Activated T-cell treated with anti-CD3 and anti-CD28 coated beads, Interleukin-2, amount 50 U/mL, for 48 hours (primary cell): Measurements from ENCODE around the gene CYFIP1.

Source experiments
- DNase-seq, 2 experiments: peaks; one replicate each; pipeline ENCODE4 v3.0.0-alpha.2; 2020

The CYFIP1 gene

DNA sequence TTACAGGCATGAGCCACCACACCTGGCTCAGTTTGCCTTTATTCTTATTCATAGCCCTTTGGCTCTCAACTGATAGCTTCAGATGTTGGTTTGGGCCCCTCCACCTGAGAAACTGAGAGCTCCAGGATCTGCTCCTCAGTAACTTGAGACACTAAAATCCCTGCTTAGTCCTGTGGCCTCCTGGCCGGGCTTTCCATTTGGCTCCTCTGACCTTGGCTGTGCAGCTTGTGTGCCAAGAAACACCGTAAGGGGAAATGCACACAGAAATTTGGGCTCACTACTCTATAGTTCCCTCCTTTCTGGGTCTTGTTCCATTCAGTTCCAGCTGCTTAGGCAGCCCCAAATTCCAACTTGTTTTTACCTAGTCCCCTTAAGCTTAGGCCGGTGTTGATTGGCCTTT, 116.8 kb downstream of the CYFIP1 start:
- no peak for DNase-seq

DNA sequence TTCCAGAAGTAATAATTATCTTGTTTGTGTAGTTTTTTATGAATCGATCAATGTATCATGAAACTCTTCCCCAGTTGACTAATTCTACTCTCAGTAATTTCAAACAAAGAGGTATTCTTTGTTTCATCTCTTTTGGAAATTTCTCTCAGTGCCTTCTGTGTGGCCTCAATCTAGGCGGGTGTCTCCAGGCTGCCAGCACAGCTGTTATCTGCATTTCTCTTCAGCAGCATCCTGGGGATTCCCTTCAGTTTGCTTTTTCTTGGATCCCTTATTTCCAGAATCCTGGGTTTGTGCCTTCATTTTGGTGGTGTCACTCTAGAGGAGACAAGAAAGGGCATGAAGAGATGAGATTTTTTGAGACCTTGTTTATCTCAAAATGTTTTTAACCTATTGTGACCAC, 119.0 kb downstream of the CYFIP1 start:
- no peak for DNase-seq

DNA sequence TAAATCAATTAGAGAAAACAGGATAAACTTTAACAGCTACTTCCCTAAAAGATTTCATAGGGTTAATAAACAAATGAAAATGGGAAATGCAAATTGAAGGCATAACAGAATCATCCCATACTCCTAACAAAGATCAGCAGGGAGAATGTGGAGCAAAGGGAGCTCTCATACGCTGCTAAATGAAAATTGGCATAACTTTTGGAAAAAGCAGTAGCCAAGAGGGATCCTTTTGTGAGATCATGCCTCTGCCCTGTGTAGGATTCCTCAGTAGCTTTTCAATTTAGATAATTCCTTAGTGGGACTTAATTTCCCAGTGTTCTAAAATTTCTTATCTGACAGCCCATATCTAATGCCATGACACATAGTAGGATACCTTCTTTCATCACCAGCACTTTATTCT, 123.5 kb downstream of the CYFIP1 start:
- no peak for DNase-seq

DNA sequence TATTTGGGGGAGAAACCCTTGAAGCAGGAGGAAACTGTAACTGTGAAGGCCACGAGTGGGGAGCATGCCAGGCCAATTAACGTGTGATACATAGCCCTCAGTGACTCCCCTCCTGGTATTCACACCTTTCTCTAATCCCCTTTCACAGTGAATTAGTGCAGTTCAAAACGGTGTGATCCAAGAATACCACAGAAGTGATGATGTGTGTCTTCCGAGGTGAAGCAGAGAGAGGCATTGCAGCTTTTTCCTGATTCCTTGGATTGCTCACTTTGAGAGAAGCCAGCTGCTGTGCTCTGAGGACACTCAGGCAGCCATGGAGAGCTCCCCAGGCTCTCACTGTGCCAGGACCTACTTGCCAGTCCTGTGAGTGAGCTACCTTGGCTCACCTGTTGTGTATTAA, 124.4 kb downstream of the CYFIP1 start:
- DNase-seq = no peak

DNA sequence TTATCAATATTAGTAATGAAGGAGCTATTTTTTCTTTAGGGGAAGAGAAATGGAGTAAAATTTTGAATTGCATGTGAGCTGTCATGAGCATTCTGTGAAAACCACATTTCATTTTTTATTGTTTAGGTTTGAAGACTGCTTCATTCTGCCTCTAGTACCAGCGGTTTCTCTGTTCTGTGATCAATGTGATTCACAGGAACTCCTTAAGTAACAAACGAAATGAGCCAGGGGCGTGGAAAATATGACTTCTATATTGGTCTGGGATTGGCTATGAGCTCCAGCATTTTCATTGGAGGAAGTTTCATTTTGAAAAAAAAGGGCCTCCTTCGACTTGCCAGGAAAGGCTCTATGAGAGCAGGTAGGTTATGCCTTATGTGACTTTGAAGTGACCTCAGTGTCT, 128.7 kb downstream of the CYFIP1 start:
- DNase-seq = no peak

DNA sequence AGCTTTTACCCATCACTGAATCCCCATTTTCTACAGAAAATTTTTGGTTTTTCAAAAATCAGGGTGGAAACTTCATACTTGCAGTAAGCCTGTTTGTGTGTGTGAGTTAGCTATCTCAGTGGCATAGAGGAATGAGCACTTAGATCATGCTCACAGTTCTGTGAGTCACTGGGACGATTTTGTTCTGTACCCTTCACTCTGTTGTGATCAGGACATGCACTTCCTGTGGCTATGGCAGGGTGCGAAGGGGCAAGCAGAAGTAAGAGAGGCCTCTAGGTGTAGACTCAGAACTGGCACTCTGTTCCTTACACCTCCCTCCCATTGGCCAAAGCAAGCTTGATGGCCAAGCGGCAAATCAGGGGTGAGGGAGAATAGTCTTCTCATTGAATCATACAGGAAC, 130.1 kb downstream of the CYFIP1 start:
- no peak for DNase-seq

DNA sequence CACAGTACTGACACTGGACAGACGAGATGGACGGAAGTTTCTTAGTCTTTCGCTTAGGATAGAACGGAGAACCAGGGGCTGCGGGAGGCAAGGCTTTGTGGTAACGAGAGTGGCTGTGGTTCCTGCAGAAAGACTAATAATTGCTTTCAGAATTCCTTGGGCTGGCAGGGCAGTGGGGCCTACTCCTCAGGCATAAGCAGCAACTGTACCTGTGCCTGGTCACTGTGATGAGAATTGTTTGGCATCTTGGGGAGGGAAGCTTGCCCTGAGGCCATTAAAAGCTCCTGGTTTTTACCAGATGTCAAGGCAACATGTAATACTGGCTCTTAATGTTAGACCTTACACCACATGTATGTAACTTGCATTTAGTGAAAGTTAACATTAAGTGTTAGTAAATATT, 134.1 kb downstream of the CYFIP1 start:
- no peak for DNase-seq

DNA sequence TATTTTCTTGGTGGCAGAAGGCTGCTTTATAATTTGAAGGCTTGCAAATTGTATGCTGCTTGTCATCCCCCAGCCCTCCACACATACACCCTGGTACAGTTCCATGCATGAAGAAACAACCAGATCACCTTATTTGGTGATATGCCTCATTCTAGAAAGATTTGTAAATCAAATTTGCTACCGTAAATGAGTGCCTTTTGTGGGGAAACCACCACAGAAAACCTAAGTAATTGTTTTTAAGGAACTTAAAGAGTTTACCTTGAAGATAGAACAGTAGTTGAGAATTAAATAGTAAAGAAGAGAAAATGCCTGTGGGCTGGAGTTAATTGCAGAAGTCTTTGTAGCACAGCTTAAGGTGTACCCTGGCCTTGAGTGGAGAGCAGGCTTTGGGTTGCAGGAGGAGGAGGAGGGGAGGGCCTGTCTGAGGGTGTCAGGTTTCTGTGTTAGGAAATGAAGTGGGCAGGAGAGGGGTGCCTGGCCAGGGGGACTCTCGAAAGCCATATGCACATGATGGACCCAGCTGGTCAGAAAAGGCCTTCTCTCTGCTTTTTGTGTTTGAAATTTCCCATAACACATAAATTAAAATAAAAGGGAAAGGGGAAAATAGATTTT, 134.8 kb downstream of the CYFIP1 start:
- DNase-seq = no peak

DNA sequence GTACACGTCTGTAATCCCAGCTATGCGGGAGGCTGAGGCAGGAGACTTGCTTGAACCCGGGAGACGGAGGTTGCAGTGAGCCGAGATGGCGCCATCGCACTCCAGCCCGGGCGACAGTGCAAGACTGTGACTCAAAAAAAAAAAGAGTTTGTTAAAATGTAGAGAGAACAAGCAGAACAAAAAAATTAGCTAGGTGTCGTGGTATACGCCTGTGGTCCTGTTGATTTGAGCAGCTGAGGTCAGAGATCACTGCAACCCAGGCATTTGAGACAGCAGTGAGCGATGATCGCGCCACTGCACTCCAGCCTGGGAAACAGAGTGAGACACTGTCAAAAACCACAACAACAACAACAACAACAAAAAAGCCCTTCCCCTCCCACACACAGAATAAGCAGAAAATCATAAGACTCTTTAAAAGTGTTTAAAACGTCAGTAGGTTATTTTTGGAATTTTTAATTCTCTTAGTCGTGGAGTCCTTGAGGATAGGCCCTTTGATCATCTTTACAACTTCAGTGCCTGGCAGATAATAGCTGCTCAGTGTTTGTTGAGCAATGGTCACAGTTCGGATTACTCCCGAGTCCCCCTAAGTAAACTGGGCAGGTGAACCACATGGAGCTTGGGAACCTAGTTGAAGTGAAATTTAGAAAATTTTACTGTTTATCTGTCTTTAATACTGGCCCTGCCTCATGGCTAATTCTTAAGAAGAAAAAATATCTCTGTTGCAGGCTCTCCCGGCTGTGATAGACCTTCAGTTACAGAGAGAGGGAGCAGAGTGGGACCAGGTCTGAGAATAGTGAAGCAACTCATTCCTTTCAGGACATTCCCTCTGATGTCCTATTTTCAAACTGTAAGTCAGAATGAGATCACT, 135.5 kb downstream of the CYFIP1 start:
- no peak for DNase-seq

DNA sequence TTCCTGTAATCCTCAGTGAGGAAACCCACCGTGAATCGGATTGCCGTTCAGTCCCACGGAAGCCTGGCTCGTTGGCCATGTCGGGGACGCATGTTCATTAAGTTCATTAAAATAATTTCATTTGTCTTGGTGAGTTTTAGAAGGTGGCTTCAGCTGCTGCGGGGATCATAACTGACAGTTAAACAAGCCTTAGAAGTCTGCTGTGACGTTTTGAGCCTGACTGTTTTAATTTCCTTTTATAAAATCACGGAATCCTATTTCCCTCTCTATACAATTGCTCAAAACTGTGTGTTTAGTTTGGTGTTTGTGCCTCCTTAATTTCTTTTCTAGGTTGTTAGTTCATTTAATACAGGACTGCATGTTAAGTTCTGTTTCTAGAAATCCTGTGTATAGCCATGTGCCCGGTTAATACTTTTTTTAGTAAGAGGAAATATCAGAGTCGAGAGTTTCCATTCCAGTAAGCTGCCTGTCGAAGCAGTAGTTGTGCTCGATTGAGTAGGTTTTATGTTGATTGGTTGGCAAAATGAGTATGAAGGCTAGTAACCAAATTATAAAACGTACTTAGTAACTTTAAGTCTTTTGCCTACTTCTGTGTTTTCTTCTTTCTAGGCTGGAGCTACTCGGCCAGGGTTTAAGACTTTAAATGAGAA, 141.0 kb downstream of the CYFIP1 start:
- no peak for DNase-seq

DNA sequence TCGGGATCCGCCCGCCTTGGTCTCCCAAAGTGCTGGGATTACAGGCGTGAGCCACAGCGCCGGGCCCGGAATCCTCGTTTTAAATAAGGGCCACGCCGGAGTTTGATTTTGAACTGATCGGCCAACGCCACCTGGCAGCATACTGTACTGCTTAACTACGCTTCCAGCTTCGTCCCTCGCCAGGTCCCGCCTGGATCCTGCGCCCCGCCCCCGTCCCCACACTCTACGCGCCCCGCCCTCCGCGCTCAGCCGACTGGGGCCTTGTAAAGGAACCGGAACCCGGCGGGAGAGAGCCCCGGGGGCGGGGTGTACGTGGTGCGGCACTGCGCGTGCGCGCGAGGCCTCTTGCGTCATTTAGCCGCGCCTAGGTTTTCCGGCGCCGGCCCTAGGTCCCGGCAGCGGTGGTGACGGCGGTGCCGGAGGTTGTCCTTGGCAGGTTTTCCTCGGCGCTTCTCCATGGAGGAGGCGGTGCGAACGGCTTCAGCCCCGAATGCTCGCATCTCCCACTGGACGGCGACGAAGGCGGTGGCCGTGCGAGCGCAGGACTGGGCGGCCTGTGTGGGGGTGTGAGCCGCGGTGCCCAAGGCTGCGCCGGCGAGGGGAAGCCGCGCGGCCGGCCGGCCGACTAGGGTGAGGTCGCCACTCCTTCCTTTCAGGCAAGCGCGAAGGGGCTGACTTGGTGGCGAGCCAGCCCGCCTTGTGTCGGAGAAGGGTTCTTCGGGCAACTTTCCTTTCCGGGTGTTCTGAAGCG, 141.7 kb downstream of the CYFIP1 start, which contains the start of gene NIPA2:
NIPA2 (plus strand) TSS at position 375 of the 751 bp plus-strand sequence. CDS start 13,066 bp downstream, outside the sequence.
- peak; percentile 99 to 100 for DNase-seq

DNA sequence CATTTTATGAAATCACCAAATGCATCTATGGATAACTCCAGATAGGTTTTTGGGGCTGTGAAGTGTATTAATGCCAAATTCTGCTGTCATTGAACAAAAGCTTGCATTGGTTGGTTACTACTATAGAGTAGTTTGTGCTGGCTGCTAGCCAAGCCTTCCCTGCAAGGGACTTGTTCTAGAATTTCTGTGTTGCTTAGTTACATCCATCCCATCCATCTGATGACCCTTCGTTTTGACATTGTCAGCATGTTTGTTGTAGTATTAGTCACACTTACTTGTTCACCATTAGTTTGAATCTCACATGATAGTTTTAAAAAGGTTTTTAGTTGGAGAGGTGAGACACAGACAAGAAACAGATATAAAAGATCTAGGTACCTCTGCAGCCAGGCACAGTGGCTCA, 148.7 kb downstream of the CYFIP1 start:
- no peak for DNase-seq

DNA sequence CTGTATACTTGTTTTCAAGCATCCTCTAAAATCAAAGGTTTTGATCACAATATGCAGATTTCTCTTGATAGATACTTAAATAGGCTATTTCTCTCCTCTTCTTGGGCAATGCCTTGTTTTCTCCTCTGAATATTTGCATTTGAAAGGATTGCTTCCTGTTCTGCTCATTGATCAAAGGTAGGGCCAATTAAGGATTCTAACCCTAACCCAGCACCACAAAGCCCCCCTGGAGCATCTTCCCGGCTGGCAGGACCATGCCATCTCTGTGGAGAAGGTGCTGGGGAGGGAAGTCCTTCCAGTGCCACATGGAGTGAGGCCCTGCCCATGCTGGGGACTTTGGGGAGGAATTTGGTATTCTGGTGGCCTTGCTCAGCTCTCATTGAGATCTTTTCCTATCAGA, 153.0 kb downstream of the CYFIP1 start:
- no peak for DNase-seq

DNA sequence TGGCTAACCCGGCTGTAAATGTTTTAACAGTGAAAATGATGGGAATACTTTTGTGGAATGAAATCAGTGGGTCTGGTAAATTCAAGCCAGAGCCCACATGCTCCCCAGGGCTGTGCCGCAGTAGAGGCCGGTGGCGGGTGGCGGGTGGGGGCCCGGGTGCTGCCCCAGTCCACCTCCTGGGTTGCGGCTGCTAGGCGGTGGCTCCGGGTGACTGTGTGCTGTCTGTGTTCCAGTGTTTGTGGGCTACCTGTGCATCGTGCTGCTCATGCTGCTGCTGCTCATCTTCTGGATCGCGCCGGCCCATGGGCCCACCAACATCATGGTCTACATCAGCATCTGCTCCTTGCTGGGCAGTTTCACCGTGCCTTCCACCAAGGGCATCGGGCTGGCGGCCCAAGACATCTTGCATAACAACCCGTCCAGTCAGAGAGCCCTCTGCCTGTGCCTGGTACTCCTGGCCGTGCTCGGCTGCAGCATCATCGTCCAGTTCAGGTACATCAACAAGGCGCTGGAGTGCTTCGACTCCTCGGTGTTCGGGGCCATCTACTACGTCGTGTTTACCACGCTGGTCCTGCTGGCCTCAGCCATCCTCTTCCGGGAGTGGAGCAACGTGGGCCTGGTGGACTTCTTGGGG, 156.6 kb downstream of the CYFIP1 start:
- DNase-seq = no peak

DNA sequence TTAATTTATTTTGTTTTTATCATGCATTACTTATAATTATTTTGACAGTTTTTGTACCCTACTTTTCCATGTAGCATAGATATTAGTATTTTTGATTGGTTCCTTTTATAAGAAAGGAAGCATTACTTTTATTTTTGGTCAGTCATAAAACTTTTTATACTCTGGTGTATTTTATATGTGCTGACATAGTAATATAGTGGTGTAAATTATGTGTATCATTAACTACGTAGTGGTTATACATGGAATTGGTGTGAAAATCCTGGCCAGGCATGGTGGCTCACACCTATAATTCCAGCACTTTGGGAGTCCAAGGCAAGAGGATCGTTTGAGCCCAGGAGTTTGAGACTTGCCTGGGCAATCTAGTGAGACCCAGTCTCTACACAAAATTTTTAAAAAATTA, 160.5 kb downstream of the CYFIP1 start:
- DNase-seq = no peak
